Peyer's patch (tissue), 4 donors: ENCODE measurements around the gene TXNDC2. TPM values are rescaled to one million over a fixed set of nuclear protein-coding genes. Genes with fewer than 3 reads are reported as not detected.
A peak's percentile ranks its signal among the peaks of the same experiment; 100 is the strongest.
"Not testable (repeated sequence)": the region's sequence is repeated elsewhere in the genome, so short reads cannot be mapped to it uniquely, and the experiment has no call there.

Experiments used
- DNase-seq, 3 donors: peaks; one replicate each; pipeline ENCODE4 v3.0.0-alpha.2; 2017 to 2019
- H3K27ac ChIP-seq, 4 donors: fragments of 200-600 bp; sonication (generic); one replicate each; pipeline ENCODE4 v1.5.1; 2016 to 2019
- H3K27me3 ChIP-seq, 2 donors: fragments of 200-600 bp; sonication (generic); one replicate each; pipeline ENCODE4 v1.5.1; 2019
- H3K36me3 ChIP-seq, 3 donors: fragments of 200-600 bp; sonication (generic); one replicate each; pipeline ENCODE4 v1.5.1; 2016 to 2019
- H3K4me1 ChIP-seq, 4 donors: fragments of 200-600 bp; sonication (generic); one replicate each; pipeline ENCODE4 v1.5.1; 2016 to 2019
- H3K4me3 ChIP-seq, 4 donors: fragments of 200-600 bp; sonication (generic); 1 replicate in 3 of 4; 2 replicates in 1 of 4; pipeline ENCODE4 v1.5.1; 2016 to 2019; ENCODE audit warnings: mild to moderate bottlenecking in 1 of 4
- H3K9me3 ChIP-seq, 4 donors: fragments of 200-600 bp; sonication (generic); one replicate each; pipeline ENCODE4 v1.5.1; 2016 to 2019; ENCODE audit warnings: mild to moderate bottlenecking in 1 of 4
- POLR2A ChIP-seq, 2 donors: fragments of 450-650 bp; IDR thresholded peaks; one replicate each; pipeline ENCODE4 v1.5.1; 2017; ENCODE audit warnings: antibody characterized with exemption in 2 of 2, mild to moderate bottlenecking in 2 of 2, moderate library complexity in 2 of 2
- total RNA-seq, 4 donors: library from RNA; depleted of rRNA; stranded (reverse); fragments of >200 nt; gene quantifications; one replicate each; pipeline ENCODE4 v1.1.0, GENCODE V29; 2016
- TF ChIP-seq, protein P1 (sequence below), 6 experiments: fragments of 450-650 bp in 4 of 6; fragments of 200-600 bp in 2 of 6; sonication (generic) in 1 of 6; IDR thresholded peaks; one replicate each; pipeline ENCODE4 v1.5.1; 2017 to 2019; ENCODE audit warnings: antibody characterized with exemption in 6 of 6, mild to moderate bottlenecking in 3 of 6, moderate library complexity in 1 of 6

The TXNDC2 gene
- total RNA-seq, 4 donors from 2014 or later, result not detected

DNA sequence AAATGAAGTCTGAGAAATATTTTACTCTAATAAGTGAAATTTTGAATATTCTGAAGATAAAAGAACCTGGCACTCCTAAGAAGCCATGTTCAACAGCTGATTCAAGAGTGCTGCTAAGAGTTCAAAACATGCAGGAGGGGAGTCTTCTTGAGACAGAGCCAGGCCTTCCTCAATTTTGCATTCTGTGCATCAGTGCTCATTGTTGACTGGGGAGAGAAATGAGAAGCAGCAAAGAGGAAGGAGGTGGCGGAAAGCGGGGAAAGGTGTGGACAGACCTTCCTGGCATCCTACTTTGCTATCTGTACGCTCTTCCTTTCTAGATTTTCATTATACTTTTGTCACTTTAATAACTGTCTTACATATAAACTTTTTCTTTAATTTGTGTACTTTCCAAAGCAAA, 29.7 kb upstream of the TXNDC2 start:
- H3K27ac ChIP-seq, result peak overlapping the region in 1 of 4 donors; percentile 80
- peaks cover 0 to 6% (median 0%) of the 10 kb centered on the region in 4 donors for H3K4me1 ChIP-seq
- no peaks in the 10 kb centered on the region for H3K9me3 ChIP-seq
- no peaks in the 10 kb centered on the region for H3K36me3 ChIP-seq
- no peak overlapping the region for H3K4me3 ChIP-seq
- TF ChIP-seq, protein P1, sequence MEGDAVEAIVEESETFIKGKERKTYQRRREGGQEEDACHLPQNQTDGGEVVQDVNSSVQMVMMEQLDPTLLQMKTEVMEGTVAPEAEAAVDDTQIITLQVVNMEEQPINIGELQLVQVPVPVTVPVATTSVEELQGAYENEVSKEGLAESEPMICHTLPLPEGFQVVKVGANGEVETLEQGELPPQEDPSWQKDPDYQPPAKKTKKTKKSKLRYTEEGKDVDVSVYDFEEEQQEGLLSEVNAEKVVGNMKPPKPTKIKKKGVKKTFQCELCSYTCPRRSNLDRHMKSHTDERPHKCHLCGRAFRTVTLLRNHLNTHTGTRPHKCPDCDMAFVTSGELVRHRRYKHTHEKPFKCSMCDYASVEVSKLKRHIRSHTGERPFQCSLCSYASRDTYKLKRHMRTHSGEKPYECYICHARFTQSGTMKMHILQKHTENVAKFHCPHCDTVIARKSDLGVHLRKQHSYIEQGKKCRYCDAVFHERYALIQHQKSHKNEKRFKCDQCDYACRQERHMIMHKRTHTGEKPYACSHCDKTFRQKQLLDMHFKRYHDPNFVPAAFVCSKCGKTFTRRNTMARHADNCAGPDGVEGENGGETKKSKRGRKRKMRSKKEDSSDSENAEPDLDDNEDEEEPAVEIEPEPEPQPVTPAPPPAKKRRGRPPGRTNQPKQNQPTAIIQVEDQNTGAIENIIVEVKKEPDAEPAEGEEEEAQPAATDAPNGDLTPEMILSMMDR (IDR thresholded peaks at IDR 0.05), result no peak
- TF ChIP-seq POLR2A (IDR thresholded peaks at IDR 0.05), result no peak
- DNase-seq, result no peak
- no peaks in the 10 kb centered on the region for H3K27me3 ChIP-seq

DNA sequence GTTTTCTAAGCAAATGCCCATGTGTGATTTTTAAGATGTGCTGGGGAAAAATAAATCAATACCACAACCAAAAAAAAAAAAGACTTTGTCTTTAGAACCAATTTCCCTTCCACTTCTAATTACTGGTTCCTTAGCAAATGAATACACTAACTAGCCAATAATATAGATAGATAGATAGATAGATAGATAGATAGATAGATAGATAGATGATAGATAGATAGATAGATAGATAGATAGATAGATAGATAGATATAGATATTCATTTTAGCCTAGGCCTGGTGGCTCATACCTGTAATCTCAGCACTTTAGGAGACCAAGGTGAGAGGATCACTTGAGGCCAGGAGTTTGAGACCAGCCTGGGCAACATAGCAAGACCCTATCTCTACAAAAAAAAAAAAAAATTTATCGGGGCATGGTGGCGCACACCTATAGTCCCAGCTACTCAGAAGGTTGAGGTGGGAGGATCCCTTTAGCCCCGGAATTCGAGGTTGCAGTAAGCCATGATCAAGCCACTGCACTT, 28.2 kb upstream of the TXNDC2 start:
- H3K36me3 ChIP-seq, H3K27ac ChIP-seq, H3K27me3 ChIP-seq, H3K9me3 ChIP-seq, H3K4me3 ChIP-seq, H3K4me1 ChIP-seq, DNase-seq: not testable (repeated sequence)

DNA sequence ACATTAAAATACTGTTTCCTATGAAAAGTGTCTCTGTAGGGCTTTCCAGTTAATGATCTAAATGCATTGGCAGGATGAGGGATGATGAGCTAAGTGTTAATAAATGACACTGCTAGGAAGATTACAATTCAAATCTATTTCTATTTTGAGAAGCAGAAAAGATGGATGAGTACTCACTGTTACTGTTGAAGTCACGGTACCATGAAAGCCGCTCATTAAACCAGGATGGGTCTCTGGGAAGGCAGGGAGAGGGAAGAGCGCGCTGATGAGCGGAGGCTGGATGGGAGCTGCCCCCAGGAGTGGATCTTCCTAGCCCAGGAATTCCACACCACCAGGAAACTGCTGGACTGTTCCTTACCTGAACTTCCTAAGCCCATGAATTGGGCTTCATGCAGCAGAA, 27.1 kb upstream of the TXNDC2 start:
- TF ChIP-seq, protein P1 (IDR thresholded peaks at IDR 0.05), result no peak
- no peak for TF ChIP-seq POLR2A (IDR thresholded peaks at IDR 0.05)
- no peak for DNase-seq
- H3K4me3 ChIP-seq, result no peak overlapping the region
- no peak overlapping the region for H3K27ac ChIP-seq
- peaks cover 0 to 6% (median 0%) of the 10 kb centered on the region in 4 donors for H3K4me1 ChIP-seq
- no peaks in the 10 kb centered on the region for H3K9me3 ChIP-seq
- no peaks in the 10 kb centered on the region for H3K27me3 ChIP-seq
- H3K36me3 ChIP-seq, result no peaks in the 10 kb centered on the region

DNA sequence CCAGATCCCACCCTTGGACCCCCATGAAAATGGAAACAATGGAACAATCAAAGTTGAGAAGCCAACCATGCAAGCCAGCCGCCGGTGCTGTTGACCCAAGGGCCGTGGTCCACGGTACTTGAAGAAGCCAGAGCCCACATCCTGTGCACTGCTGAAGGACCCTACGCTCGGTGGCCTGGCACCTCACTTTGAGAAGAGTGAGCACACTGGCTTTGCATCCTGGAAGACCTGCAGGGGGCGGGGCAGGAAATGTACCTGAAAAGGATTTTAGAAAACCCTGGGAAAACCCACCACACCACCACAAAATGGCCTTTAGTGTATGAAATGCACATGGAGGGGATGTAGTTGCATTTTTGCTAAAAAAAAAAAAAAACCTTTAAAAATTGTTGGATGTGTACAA, 26.5 kb upstream of the TXNDC2 start:
- no peak overlapping the region for H3K4me3 ChIP-seq
- H3K4me1 ChIP-seq, result peaks cover 0 to 6% (median 0%) of the 10 kb centered on the region in 4 donors
- no peaks in the 10 kb centered on the region for H3K36me3 ChIP-seq
- H3K9me3 ChIP-seq, result no peaks in the 10 kb centered on the region
- no peak for DNase-seq
- TF ChIP-seq POLR2A (IDR thresholded peaks at IDR 0.05), result no peak
- TF ChIP-seq, protein P1 (IDR thresholded peaks at IDR 0.05), result no peak
- no peaks in the 10 kb centered on the region for H3K27me3 ChIP-seq
- no peak overlapping the region for H3K27ac ChIP-seq

DNA sequence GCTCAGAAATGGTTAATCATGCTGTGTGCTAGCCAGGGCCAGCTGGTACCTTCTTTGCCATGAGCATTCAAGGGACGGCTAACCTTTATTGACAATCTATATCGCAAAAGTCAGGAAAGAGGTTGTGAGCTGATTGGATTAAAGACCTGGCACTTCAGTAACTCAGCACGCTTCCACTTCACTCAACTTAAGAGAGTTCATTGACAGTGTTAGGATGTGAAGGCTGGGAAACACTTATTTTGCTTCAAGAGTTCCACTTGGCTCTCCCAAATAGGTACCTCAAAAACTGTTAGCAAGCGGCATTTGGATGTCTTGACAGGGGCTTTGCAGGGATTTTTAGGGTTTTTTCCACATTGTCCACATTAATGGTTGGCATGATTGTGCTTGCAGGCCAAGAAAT, 25.1 kb upstream of the TXNDC2 start:
- H3K4me3 ChIP-seq, result no peak overlapping the region
- peaks cover 0 to 6% (median 0%) of the 10 kb centered on the region in 4 donors for H3K4me1 ChIP-seq
- H3K27ac ChIP-seq, result no peak overlapping the region
- DNase-seq, result no peak
- H3K36me3 ChIP-seq, result no peaks in the 10 kb centered on the region
- H3K27me3 ChIP-seq, result no peaks in the 10 kb centered on the region
- H3K9me3 ChIP-seq, result peaks cover 0 to 7% (median 0%) of the 10 kb centered on the region in 4 donors
- no peak for TF ChIP-seq POLR2A (IDR thresholded peaks at IDR 0.05)
- TF ChIP-seq, protein P1 (IDR thresholded peaks at IDR 0.05), result no peak

DNA sequence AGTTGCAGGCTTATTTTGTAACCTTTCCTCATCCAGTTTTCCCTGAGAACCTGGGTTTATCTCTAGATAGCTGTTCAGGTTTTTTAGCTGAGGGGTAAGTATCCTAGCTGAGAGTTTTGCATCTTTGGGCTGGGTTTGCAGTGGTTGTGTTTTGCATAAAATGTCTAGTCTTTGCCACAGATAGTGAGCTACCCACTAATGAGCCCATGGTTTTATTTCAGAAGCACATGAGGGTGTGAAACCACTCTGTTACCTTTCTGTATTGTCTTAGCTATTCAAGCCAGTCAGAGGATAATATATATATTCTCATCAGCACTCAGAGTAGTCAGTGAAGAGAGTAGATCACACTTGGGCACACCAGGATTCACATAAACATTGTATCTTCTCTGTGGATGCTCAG, 24.6 kb upstream of the TXNDC2 start:
- TF ChIP-seq, protein P1 (IDR thresholded peaks at IDR 0.05), result no peak
- TF ChIP-seq POLR2A (IDR thresholded peaks at IDR 0.05), result no peak
- no peak for DNase-seq
- peaks cover 0 to 8% (median 0%) of the 10 kb centered on the region in 4 donors for H3K9me3 ChIP-seq
- H3K27ac ChIP-seq, result no peak overlapping the region
- H3K4me3 ChIP-seq, result no peak overlapping the region
- H3K4me1 ChIP-seq, result peaks cover 0 to 4% (median 0%) of the 10 kb centered on the region in 4 donors
- no peaks in the 10 kb centered on the region for H3K36me3 ChIP-seq
- no peaks in the 10 kb centered on the region for H3K27me3 ChIP-seq
